ENCODE data around the gene NDUFS1.
A peak's percentile ranks its signal among the peaks of the same experiment; 100 is the strongest.

Gene NDUFS1

GRCh38 chr2:206098471-206098870 lies 60.8 kb downstream of the NDUFS1 start:
- TF ChIP-seq SUZ12 (IDR thresholded peaks at IDR 0.05; ENCODE audit: extremely low read depth, insufficient read depth, insufficient read length) = no peak
- no peak for TF ChIP-seq YY1 (IDR thresholded peaks at IDR 0.05; ENCODE audit: insufficient read depth, insufficient read length)
- no peak for TF ChIP-seq ZNF274 (IDR thresholded peaks at IDR 0.05; ENCODE audit: low read depth, low read length)
- Histone ChIP-seq H3K9ac (ENCODE audit: insufficient read length, low read depth) (no peak overlapping the region), H3K9me3 (ENCODE audit: insufficient read depth, low read length) (no peaks in the 10 kb centered on the region), H3K4me1 (ENCODE audit: insufficient read depth, insufficient read length) (no peaks in the 10 kb centered on the region), H3K4me3 (ENCODE audit: insufficient read length, low read depth) (no peak overlapping the region), H3K27me3 (ENCODE audit: insufficient read depth, insufficient read length) (no peaks in the 10 kb centered on the region), H3K36me3 (ENCODE audit: insufficient read depth, insufficient read length, low read length) (no peaks in the 10 kb centered on the region)
- DNase-seq (ENCODE audit: low read depth, low spot score) = no peak

- H3K4me3 ChIP-seq (ENCODE audit: insufficient read length, low read depth) = no peak overlapping the region
- H3K4me1 ChIP-seq (ENCODE audit: insufficient read depth, insufficient read length) = no peaks in the 10 kb centered on the region
- no peaks in the 10 kb centered on the region for H3K9me3 ChIP-seq (ENCODE audit: insufficient read depth, low read length)
- no peak overlapping the region for H3K9ac ChIP-seq (ENCODE audit: insufficient read length, low read depth)
- no peaks in the 10 kb centered on the region for H3K27me3 ChIP-seq (ENCODE audit: insufficient read depth, insufficient read length)
- H3K36me3 ChIP-seq (ENCODE audit: insufficient read depth, insufficient read length, low read length) = no peaks in the 10 kb centered on the region
- no peak for DNase-seq (ENCODE audit: low read depth, low spot score)
- no peak for TF ChIP-seq ZNF274 (IDR thresholded peaks at IDR 0.05; ENCODE audit: low read depth, low read length)
- TF ChIP-seq SUZ12 (IDR thresholded peaks at IDR 0.05; ENCODE audit: extremely low read depth, insufficient read depth, insufficient read length) = no peak
- TF ChIP-seq YY1 (IDR thresholded peaks at IDR 0.05; ENCODE audit: insufficient read depth, insufficient read length) = no peak
Measured at GRCh38 chr2:206096876-206097275, 62.4 kb downstream of the NDUFS1 start.

- Histone ChIP-seq H3K4me1 (ENCODE audit: insufficient read depth, insufficient read length) (no peaks in the 10 kb centered on the region), H3K27me3 (ENCODE audit: insufficient read depth, insufficient read length) (no peaks in the 10 kb centered on the region), H3K4me3 (ENCODE audit: insufficient read length, low read depth) (no peak overlapping the region), H3K36me3 (ENCODE audit: insufficient read depth, insufficient read length, low read length) (no peaks in the 10 kb centered on the region), H3K9me3 (ENCODE audit: insufficient read depth, low read length) (no peaks in the 10 kb centered on the region), H3K9ac (ENCODE audit: insufficient read length, low read depth) (no peak overlapping the region)
- TF ChIP-seq SUZ12 (IDR thresholded peaks at IDR 0.05; ENCODE audit: extremely low read depth, insufficient read depth, insufficient read length) (no peak), YY1 (IDR thresholded peaks at IDR 0.05; ENCODE audit: insufficient read depth, insufficient read length) (no peak), ZNF274 (IDR thresholded peaks at IDR 0.05; ENCODE audit: low read depth, low read length) (no peak)
- DNase-seq (ENCODE audit: low read depth, low spot score) = no peak
Measured at GRCh38 chr2:206095536-206096332, 63.5 kb downstream of the NDUFS1 start.

- Histone ChIP-seq H3K4me3 (ENCODE audit: insufficient read length, low read depth) (no peak overlapping the region), H3K27me3 (ENCODE audit: insufficient read depth, insufficient read length) (no peaks in the 10 kb centered on the region), H3K9ac (ENCODE audit: insufficient read length, low read depth) (no peak overlapping the region), H3K4me1 (ENCODE audit: insufficient read depth, insufficient read length) (no peaks in the 10 kb centered on the region), H3K36me3 (ENCODE audit: insufficient read depth, insufficient read length, low read length) (peaks cover 2% of the 10 kb centered on the region), H3K9me3 (ENCODE audit: insufficient read depth, low read length) (no peaks in the 10 kb centered on the region)
- TF ChIP-seq YY1 (IDR thresholded peaks at IDR 0.05; ENCODE audit: insufficient read depth, insufficient read length) = no peak
- TF ChIP-seq SUZ12 (IDR thresholded peaks at IDR 0.05; ENCODE audit: extremely low read depth, insufficient read depth, insufficient read length) = no peak
- TF ChIP-seq ZNF274 (IDR thresholded peaks at IDR 0.05; ENCODE audit: low read depth, low read length) = no peak
- no peak for DNase-seq (ENCODE audit: low read depth, low spot score)
Measured at GRCh38 chr2:206092297-206092696, 66.9 kb downstream of the NDUFS1 start.

- Histone ChIP-seq H3K9ac (ENCODE audit: insufficient read length, low read depth) (no peak overlapping the region), H3K4me3 (ENCODE audit: insufficient read length, low read depth) (no peak overlapping the region), H3K9me3 (ENCODE audit: insufficient read depth, low read length) (no peaks in the 10 kb centered on the region), H3K36me3 (ENCODE audit: insufficient read depth, insufficient read length, low read length) (peaks cover 2% of the 10 kb centered on the region), H3K4me1 (ENCODE audit: insufficient read depth, insufficient read length) (no peaks in the 10 kb centered on the region), H3K27me3 (ENCODE audit: insufficient read depth, insufficient read length) (no peaks in the 10 kb centered on the region)
- no peak for TF ChIP-seq YY1 (IDR thresholded peaks at IDR 0.05; ENCODE audit: insufficient read depth, insufficient read length)
- no peak for DNase-seq (ENCODE audit: low read depth, low spot score)
Measured at GRCh38 chr2:206088248-206088647, 71.0 kb downstream of the NDUFS1 start.

- no peaks in the 10 kb centered on the region for H3K9me3 ChIP-seq (ENCODE audit: insufficient read depth, low read length)
- DNase-seq (ENCODE audit: low read depth, low spot score) = no peak
- no peaks in the 10 kb centered on the region for H3K27me3 ChIP-seq (ENCODE audit: insufficient read depth, insufficient read length)
- no peak for TF ChIP-seq ZNF274 (IDR thresholded peaks at IDR 0.05; ENCODE audit: low read depth, low read length)
- no peak for TF ChIP-seq YY1 (IDR thresholded peaks at IDR 0.05; ENCODE audit: insufficient read depth, insufficient read length)
- no peak for TF ChIP-seq SUZ12 (IDR thresholded peaks at IDR 0.05; ENCODE audit: extremely low read depth, insufficient read depth, insufficient read length)
- H3K9ac ChIP-seq (ENCODE audit: insufficient read length, low read depth) = peak overlapping the region; percentile 86
- peak overlapping the region; percentile 72 for H3K4me3 ChIP-seq (ENCODE audit: insufficient read length, low read depth)
- peaks cover 2% of the 10 kb centered on the region for H3K36me3 ChIP-seq (ENCODE audit: insufficient read depth, insufficient read length, low read length)
- peaks cover 3% of the 10 kb centered on the region for H3K4me1 ChIP-seq (ENCODE audit: insufficient read depth, insufficient read length)
Measured at GRCh38 chr2:206086716-206087350, 72.4 kb downstream of the NDUFS1 start.

- TF ChIP-seq YY1 (IDR thresholded peaks at IDR 0.05; ENCODE audit: insufficient read depth, insufficient read length) (peak; percentile 66), ZNF274 (IDR thresholded peaks at IDR 0.05; ENCODE audit: low read depth, low read length) (no peak)
- Histone ChIP-seq H3K4me3 (ENCODE audit: insufficient read length, low read depth) (peak within 1 kb of the TSS; percentile 72), H3K4me1 (ENCODE audit: insufficient read depth, insufficient read length) (peaks cover 3% of the 10 kb centered on the region), H3K9ac (ENCODE audit: insufficient read length, low read depth) (peak within 1 kb of the TSS; percentile 86), H3K27me3 (ENCODE audit: insufficient read depth, insufficient read length) (peaks cover 7% of the 10 kb centered on the region), H3K9me3 (ENCODE audit: insufficient read depth, low read length) (peaks cover 5% of the 10 kb centered on the region; the same call in 1 of the 2 replicates), H3K36me3 (ENCODE audit: insufficient read depth, insufficient read length, low read length) (peaks cover 2% of the 10 kb centered on the region)
- DNase-seq (ENCODE audit: low read depth, low spot score) = peak; percentile 65
Measured at GRCh38 chr2:206085742-206086445, 73.3 kb downstream of the NDUFS1 start, which contains the start of gene INO80D. Gene INO80D, minus strand, starts transcription at chr2:206086174. Its CDS starts 23,158 bp downstream, at chr2:206063016.

Data from NT2/D1 (cell line).